Stimulated activated CD8-positive, alpha-beta memory T cell treated with anti-CD3 and anti-CD28 coated beads, Interleukin-15, amount 100 ng/mL, for 48 hours (primary cell): ENCODE measurements around the gene MBNL1.

Experiments
- DNase-seq, 2 donors: peaks; one replicate each; pipeline ENCODE4 v3.0.0-alpha.2; 2020; ENCODE audit warnings: low read depth in 2 of 2

Gene MBNL1

GRCh38 chr3:152445212-152445611 lies 176.5 kb downstream of the MBNL1 start:
- DNase-seq = no peak

GRCh38 chr3:152446495-152446894 lies 177.8 kb downstream of the MBNL1 start:
- no peak for DNase-seq

- DNase-seq = no peak
Observed at GRCh38 chr3:152447511-152447910, 178.8 kb downstream of the MBNL1 start.

GRCh38 chr3:152448091-152448490 lies 179.4 kb downstream of the MBNL1 start:
- no peak for DNase-seq

GRCh38 chr3:152452318-152452717 lies 183.6 kb downstream of the MBNL1 start:
- DNase-seq = no peak

GRCh38 chr3:152454076-152454875 lies 185.5 kb downstream of the MBNL1 start:
- DNase-seq = no peak

- no peak for DNase-seq
Observed at GRCh38 chr3:152455989-152456388, 187.3 kb downstream of the MBNL1 start.

- no peak for DNase-seq
Observed at GRCh38 chr3:152457500-152458375, 189.0 kb downstream of the MBNL1 start.

- no peak for DNase-seq
Observed at GRCh38 chr3:152458376-152459117, 189.8 kb downstream of the MBNL1 start.

- no peak for DNase-seq
Observed at GRCh38 chr3:152459118-152459515, 190.4 kb downstream of the MBNL1 start.

GRCh38 chr3:152459572-152459971 lies 190.8 kb downstream of the MBNL1 start:
- DNase-seq = no peak

GRCh38 chr3:152460936-152461335 lies 192.2 kb downstream of the MBNL1 start:
- DNase-seq = no peak

GRCh38 chr3:152461460-152461859 lies 192.7 kb downstream of the MBNL1 start:
- DNase-seq = no peak

GRCh38 chr3:152466784-152467183 lies 198.1 kb downstream of the MBNL1 start:
- no peak for DNase-seq

GRCh38 chr3:152469248-152470025 lies 200.7 kb downstream of the MBNL1 start:
- DNase-seq = no peak

GRCh38 chr3:152470095-152470494 lies 201.4 kb downstream of the MBNL1 start:
- DNase-seq = no peak

GRCh38 chr3:152470893-152471292 lies 202.2 kb downstream of the MBNL1 start:
- DNase-seq = no peak

- peak in 1 of 2 donors; percentile 21 for DNase-seq
Observed at GRCh38 chr3:152471814-152472671, 203.3 kb downstream of the MBNL1 start.

- no peak for DNase-seq
Observed at GRCh38 chr3:152472672-152472954, 203.9 kb downstream of the MBNL1 start.

GRCh38 chr3:152474585-152474984 lies 205.9 kb downstream of the MBNL1 start:
- DNase-seq = no peak

GRCh38 chr3:152477422-152477821 lies 208.7 kb downstream of the MBNL1 start:
- DNase-seq = no peak
